ENCODE measurements around the gene IRAG1.
A peak's percentile ranks its signal among the peaks of the same experiment; 100 is the strongest.

The IRAG1 gene

DNA sequence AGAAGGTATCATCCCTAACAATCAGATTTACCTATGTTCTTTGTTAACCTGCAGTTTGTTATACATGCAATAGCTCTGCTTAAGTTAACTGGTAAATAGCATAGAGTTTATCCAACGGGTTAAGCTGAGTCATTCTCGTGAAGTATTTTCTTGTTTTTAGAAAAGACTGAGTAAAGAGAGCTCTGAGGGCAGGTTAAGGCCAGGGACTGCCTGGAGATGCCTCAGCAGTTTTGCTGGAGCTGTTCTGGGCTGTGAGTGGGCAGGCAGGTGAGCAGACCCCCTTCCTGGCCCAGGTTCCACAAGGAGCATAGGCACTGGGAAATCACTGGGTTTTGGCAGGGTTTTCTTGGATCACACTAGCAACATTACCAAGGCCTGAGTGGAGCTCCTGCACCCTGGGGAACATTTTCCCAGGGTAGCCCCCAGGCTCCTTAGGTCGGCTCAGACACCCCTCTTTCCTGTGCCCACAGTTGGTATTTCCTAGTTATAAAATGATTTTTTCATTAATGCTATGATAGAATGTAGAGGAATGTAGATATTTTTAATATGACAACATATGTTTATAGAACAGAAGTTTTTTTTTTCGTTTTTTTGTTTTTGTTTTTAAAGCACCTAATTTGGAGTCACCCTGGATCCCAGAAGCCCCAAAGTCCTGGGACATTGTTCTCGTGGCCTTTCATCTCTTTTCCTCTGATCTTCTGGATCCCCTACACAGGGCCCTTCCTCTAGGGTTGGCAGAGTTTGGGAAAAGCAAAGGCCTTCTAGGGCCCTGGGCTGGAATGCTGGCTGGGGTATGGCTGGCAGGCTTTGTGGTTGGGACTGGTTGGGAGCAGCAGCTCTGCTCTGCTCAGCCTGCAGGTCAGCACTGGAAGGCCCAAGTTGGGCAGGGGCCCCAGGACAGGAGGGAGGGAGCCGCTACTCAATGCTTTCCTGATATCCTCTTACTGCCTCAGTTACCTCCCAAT, 26.7 kb downstream of the IRAG1 start:
- DNase-seq, result no peak

- DNase-seq, result no peak
Measured at GRCh38 chr11:10664496-10664895, 29.1 kb downstream of the IRAG1 start.

DNA sequence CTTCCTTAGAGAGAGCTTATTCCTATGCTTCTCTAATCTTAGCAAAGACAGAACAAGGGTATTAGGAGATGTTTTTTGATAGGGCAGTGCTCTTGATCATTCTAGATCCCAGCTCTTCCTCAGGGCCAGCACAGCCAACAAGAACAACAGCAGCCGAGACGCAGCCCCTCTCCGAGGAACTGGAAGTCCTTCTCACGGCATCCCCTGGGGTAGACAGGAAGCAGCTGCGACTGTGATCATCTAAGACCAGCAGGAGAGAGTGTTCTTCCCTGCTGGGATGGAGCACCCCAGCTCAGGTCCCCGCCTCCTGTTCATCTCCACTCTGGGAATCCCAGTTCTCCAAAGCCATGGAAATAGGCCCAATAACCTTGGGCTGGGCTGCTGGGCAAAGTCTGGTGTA, 29.6 kb downstream of the IRAG1 start:
- no peak for DNase-seq

DNA sequence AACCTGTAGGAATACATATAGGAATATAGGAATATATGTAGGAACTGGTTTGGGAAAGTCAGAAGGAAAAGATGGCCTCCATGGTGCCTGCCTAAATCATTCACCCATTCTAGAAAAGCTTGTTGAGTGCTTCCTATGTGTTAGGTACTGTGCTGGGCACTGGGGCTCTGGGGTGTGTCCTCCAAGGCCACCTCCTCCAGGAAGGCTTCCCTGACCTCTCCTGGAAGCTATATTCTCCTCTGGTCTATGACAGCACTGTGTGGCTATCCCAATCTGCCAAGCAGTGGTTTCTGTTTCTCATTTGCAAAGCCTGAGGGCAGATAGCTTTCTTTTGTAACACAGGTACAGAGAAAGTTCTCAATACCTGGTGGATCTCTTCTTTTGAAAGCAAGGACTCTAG, 30.2 kb downstream of the IRAG1 start:
- DNase-seq, result no peak

GRCh38 chr11:10660323-10660722, 33.2 kb downstream of the IRAG1 start:
- no peak for DNase-seq

- DNase-seq, result no peak
Measured at GRCh38 chr11:10659339-10660216, 34.0 kb downstream of the IRAG1 start.

DNA sequence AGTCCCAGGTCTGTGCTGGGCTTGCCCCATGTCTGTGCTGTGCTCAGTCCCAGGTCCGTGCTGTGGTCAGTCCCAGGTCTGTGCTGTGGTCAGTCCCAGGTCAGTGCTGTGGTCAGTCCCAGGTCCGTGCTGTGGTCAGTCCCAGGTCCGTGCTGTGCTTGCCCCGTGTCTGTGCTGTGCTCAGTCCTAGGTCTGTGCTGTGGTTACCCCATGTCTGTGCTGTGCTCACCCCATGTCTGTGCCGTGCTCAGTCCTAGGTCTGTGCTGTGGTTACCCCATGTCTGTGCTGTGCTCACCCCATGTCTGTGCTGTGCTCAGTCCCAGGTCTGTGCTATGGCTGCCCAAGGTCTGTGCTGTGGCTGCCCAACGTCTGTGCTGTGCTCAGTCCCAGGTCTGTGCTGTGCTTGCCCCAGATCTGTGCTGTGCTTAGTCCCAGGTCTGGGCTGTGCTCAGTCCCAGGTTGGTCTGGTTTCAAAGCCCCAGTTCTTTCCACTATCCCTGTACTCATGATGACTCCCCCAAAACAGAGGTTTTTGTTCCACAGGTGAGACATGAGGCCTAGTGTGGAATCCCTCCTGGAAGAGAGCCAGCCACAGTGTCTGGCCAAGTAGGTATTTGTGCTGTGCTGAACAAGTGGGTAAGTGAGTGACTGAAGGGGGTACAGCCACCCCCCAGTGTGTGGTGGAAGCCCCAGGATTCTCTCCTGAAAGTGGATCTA, 34.8 kb downstream of the IRAG1 start:
- no peak for DNase-seq

GRCh38 chr11:10657308-10658271, 36.0 kb downstream of the IRAG1 start:
- no peak for DNase-seq

DNA sequence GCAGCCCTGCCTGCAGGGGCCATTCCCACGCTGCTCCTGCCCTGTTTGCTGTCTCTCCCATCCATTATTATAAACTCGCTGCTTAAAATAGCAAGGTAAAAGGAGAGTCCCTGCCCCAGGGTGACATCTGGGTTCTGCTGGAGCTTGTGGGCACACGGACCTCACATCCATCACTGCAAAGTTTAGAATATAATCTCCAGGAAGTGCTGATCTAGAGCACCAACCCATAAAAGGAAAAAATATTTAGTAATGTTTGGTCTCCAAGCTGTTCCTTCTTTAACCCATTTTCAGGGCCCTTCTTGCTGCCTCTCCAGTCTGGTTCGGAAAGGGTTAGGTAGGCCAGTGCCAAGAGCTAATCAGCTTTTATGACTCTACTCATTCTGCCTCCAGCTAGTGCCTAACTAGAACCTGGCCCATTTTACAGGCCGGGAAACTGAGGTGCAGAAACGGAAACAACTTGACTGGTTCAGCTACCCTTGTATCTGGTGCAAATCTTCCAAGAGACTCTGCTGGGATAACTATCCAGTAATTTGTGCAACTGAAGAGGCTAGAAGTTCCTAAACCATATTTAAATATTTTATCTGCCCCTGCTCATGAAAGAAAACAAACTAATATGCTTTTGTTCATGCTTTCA, 37.5 kb downstream of the IRAG1 start:
- no peak for DNase-seq

DNA sequence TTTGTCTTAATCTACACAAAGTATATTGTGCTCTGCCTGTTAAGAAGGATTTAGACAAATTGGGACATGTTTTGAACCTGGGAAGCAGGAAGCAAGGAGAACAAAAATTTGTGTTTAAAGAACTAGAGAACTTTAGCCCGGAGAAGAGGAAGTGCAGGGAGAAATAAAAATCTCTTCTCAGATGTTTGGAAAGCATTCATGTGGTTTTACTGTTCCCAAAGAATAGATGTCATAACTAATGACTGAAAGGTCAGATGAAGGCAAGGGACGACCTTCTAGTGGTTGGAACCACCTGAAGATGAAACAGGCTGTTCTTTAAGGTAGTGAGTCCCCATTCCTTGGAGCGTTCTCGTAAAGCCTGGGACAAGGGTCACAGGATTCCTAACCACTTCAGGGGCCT, 38.3 kb downstream of the IRAG1 start:
- DNase-seq, result no peak

DNA sequence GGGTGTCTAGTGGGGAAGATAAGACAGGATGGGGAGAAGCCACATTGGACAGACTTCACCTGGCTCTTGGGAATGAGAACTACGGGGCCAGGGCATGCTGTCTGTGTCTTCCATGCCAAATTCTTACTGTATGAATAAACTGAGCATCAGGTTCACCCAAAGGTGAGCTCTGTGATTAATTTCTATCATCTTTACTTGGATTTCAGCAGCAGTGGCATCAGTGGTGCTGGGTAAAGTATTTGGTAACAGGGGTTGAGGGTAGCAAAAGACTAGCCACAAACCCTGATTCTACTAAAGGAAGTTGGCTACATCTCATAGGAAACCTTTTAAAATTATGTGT, 38.8 kb downstream of the IRAG1 start:
- no peak for DNase-seq

DNA sequence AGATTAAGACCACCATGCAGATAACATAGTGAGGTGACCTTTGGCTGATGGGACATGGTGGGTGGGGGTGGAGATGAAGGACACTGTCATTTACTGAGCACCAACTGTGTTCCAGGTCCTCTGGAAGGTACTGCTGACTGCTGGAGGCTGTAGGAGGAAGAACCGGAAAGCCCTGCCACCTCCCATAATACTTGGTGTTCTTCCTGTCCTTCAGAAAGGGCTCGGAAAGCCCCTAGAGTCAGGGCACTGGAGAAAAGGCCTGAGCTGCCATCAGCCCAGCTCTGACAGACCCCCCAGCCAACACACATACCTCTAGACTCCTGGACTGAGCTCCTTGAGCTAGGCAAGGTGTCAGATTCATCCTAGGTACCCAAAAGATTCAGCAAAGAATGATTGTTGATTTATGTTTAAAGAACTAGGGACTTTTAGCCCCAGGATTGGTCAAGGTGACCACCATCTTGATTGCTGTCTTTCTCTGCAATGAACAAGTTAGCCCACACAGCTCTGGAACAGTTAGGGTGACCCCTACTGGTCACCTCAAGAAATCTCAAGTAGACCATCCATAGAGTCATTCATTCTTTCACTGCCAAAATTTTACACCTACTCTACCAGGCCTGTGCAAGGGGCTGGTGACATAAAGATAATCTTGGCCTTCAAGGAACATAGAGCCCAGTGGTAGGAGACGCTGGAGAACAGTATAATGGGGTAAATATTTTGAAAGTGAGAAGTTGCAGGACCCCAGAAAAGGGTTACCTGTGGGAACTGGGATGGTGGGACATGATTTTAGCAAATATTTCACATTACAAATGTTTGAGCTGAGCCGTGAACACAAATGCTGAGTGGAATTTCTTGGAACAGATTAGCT, 39.4 kb downstream of the IRAG1 start:
- DNase-seq, result peak; percentile 57

GRCh38 chr11:10653261-10653660, 40.3 kb downstream of the IRAG1 start:
- DNase-seq, result no peak

DNA sequence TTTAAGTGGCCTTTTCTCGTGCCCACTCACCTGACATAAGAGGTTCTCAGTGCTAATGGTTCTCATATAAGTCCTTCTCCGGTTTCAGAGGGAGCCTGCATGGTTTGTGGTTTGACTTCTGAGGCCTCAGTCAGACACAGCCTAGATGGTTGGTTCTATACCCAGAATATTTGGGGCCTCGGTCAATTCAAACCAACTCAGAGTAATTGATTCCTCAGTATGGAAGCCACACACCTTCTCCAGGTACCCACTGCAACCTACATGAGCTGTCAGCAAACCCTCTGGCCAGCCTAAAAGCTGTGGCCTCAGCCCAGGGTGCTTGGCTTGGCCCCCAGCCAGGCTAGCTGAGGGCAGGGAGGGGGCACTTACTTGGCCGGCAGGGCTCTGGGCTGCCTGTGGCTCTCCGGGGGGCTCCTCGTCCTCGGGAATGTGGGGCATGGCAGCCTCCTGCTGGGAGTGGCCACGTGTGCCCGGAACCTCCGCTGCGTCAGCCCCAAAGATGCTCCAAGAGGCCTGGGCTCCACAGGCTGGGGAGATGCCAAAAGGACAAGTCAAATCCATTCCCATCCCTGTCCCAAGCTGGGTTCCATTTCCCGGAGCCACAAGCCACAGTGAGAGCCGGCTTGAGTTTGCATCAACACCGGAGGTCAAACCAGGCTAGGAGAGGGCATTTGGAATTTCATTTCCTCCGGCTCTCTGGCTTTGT, 41.7 kb downstream of the IRAG1 start:
- DNase-seq, result no peak

- DNase-seq, result no peak
Measured at GRCh38 chr11:10650630-10651029, 42.9 kb downstream of the IRAG1 start.

GRCh38 chr11:10650166-10650565, 43.4 kb downstream of the IRAG1 start:
- DNase-seq, result no peak

DNA sequence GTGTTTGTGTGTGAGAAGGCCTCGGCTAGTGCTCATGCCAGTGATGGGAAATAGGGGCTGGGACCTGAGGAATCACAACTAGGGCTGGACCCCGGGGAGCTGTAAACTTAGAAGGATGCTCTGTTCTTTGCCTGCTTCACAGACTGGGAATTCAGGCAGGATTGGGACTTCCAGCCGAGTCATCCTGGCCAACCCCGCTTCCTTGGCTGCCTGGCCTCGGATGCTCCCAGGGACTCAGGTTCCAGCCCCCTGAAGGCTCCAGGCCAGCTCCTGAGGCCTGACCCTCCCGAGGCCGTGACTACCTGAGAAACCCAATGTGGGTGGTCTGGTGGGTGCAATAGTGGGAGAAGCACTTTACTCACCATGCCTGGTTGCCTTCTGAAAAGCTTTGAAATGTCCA, 44.7 kb downstream of the IRAG1 start:
- DNase-seq, result no peak

GRCh38 chr11:10646681-10647355, 46.7 kb downstream of the IRAG1 start:
- DNase-seq, result no peak

GRCh38 chr11:10646005-10646404, 47.5 kb downstream of the IRAG1 start:
- no peak for DNase-seq
